Panc1 (cell line): Measurements from ENCODE around the gene XPNPEP3.

Experiments used
- CTCF ChIP-seq: fragments of 450-650 bp; IDR thresholded peaks from 2 replicates; pipeline ENCODE4 v1.5.1; 2017; ENCODE audit warnings: mild to moderate bottlenecking
- POLR2AphosphoS5 ChIP-seq: IDR thresholded peaks from 2 replicates; pipeline ENCODE4 v1.6.1; 2012; ENCODE audit warnings: mild to moderate bottlenecking, low read depth, low read length, moderate library complexity
- REST ChIP-seq, 2 experiments: IDR thresholded peaks; 2 replicates each; pipeline ENCODE4 v1.6.1; 2011 to 2012; ENCODE audit warnings: low read depth in 2 of 2, control low read depth in 1 of 2, low read length in 1 of 2, mild to moderate bottlenecking in 1 of 2, moderate library complexity in 1 of 2; ENCODE audit not compliant: insufficient read depth in 1 of 2

- TF ChIP-seq POLR2AphosphoS5, result no peak
- TF ChIP-seq CTCF, result no peak
- no peak for TF ChIP-seq REST (IDR thresholded peaks at IDR 0.05; ENCODE audit: insufficient read depth in 1 of 2, low read depth in 2 of 2, low read length in 1 of 2)
These were observed 37.5 kb downstream of the XPNPEP3 start for GRCh38 chr22:40894417-40894816.
